AG08396 (cell line): Measurements from ENCODE around the gene PCIF1.

Experiments
- DNase-seq: peaks from one replicate; pipeline ENCODE4 v3.0.0; 2012; ENCODE audit warnings: low spot score, mixed read lengths

PCIF1 gene

DNA sequence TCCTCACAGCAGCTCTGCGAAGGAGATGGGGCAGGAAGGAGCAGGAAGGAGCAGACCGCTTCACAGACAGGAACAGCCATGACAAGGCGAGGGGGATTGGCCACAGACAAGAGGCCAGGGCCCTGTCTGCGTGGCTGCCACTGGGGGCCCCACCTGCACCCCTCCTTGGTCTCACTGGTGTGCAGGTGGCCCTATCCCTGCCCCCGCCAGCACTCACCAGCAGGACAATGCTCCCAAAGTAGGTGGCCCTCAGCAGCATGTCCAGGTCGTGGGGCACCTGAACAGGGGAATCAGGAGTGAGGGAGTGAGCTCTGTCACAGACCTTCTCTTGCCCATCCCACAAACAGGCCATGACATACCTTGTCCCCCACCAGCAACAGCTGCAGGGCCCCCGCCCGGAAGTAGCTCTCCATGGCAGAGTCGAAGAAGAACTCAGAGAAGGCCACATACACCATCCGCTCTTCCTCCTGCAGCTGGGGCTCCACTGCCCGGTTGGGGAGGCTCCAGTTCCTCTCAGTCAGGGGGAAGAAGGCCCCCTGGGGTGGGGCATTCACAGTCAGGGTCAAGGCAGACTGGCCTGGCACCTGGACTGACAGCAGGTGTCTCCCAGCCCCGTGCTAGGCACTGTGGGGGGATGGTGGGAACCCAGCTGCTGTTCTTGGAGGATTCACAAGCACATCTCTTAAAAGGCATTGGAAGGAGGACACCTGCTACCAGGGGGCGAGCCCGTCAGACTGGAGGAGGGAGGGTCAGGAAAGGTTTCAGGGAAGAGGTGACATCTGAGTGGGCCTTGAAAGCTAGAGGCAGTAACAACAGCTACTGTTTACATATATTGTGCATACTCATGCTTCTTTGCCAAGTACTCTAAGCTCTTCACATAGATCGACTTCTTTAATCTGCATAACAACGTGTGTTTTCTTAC lies 29.6 kb upstream of the PCIF1 start:
- no peak for DNase-seq

DNA sequence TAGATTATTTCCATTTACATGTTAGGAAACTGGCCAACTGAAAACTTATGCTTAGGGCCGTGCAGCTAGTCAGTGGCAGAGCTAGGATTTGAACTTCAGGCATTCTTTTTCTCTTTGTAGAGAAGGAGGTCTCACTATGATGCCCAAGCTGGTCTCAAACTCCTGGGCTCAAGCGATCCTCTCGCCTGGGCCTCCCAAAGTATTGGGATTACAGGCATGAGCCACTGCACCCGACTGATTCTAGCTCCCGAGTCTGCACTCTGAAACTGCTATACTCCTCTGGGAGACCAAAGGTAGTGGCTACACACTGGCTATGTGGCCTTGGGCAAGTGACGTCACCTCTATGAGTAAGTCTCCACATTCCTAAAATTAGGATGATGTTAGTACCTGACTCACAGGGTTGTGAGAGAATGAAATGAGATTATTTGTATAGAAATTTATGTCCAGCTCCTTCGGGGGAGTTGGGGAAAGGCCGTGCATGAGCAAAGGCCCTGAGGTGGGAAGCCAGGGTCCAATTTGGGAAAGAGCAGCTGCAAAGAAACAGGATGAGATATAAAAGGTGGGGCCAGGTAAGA lies 28.9 kb upstream of the PCIF1 start:
- peak; percentile 65 for DNase-seq

DNA sequence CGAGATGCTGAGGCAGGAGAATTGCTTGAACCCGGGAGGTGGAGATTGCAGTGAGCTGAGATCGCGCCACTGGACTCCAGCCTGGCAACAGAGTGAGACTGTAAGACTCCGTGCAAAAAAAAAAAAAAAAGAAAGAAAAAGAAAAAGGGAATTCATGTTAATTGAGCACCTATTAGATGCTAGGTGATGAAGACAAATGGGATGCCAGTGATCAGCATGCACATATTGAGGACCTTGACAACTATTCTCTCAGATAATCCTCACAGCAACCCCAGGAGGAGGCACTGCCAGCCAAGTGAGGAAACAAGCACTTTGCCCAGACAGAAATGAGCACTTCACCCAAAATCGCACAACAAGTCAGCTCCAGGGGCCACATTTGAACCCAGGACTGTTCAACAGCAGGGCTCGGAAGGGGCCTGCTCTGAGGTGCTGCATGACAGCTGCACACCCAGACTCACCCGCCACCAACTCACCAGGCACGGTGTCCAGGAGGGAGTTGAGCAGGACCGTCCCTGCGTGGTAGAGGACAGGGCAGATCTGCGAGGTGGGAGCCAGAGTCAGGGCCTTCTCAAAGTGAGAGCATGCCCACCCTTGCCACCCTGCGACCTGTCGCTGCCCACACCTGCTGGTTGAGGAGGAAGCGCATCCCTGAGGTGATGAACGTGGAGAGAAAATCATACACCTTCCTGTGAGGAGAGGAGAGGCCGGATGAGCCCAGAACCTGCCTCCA lies 27.1 kb upstream of the PCIF1 start:
- DNase-seq, result no peak

DNA sequence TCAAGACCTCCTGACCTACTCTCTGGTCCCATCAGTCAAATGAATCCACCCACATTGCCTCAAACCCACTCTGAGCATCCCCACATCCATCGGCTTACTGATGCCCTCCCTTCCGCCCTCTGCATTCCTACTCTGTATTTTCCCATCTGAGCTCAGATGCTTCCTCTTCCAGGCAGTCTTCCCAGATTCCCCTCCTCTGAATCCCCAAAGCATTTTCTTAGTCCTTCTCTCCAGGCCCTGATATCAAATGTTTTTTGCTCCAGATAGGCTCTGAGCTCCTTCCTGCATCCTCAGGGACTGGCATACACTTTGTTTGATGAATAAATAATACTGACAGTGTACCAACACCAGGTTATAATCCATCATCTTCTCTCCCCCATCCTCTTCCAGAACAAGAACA lies 26.4 kb upstream of the PCIF1 start:
- no peak for DNase-seq

DNA sequence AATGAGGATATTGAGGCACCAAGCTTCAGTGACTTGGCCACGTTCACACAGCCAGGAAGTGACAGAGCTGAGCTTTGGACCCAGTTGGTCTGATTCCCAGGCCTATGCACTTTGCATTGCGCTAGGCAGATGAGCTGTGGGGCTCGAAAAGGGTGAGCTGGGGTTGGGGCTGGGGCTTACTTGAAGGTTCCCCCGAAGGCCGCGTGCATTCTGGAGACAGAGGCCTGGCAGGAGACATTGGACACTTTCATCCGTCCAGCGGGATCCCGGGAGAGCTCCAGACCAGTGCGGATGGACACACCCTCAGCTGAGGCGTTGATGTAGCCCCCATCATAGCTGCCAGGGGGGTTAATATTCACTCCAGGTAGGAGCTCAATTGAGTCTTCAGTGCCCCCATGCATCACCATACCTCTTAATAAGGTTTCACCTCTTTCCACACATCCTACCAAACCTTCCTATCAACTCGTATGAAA lies 25.1 kb upstream of the PCIF1 start:
- DNase-seq, result no peak

DNA sequence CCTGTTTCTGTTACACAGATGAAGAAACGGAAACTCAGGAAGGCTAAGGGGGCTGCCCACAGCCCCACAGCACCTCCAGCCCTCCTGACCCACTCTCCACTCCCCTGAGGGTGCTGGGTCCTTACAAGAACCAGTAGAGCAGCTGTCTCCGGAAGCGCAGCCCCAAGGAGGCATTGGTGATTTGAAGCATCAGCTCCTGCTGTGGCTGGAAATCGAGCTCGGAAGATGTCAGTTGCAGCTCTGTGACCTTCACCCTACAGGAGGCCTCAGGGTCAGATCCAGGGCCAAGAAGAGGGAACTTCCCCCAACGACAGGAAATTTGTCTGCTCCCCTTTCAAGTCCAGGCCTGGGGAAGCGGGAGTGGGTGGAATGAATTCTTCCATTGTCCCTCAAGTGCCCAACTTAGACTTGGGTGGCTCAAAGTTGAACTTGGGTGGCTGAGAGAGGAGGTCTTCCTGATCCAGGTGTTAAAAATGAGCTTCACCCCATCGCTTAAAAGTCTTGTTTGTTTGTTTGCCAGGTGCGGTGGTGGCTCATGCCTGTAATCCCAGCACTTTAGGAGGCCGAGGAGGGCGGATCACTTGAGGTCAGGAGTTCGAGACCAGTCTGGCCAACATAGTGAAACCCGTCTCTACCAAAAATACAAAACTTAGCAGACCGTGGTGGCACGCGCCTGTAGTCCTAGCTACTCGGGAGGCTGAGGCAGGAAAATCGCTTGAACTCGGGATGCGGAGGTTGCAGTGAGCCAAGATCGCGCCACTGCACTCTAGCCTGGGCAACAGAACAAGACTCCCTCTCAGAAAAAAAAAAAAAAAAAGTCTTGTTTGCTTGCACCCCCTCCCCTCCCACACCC lies 24.4 kb upstream of the PCIF1 start:
- DNase-seq, result no peak

DNA sequence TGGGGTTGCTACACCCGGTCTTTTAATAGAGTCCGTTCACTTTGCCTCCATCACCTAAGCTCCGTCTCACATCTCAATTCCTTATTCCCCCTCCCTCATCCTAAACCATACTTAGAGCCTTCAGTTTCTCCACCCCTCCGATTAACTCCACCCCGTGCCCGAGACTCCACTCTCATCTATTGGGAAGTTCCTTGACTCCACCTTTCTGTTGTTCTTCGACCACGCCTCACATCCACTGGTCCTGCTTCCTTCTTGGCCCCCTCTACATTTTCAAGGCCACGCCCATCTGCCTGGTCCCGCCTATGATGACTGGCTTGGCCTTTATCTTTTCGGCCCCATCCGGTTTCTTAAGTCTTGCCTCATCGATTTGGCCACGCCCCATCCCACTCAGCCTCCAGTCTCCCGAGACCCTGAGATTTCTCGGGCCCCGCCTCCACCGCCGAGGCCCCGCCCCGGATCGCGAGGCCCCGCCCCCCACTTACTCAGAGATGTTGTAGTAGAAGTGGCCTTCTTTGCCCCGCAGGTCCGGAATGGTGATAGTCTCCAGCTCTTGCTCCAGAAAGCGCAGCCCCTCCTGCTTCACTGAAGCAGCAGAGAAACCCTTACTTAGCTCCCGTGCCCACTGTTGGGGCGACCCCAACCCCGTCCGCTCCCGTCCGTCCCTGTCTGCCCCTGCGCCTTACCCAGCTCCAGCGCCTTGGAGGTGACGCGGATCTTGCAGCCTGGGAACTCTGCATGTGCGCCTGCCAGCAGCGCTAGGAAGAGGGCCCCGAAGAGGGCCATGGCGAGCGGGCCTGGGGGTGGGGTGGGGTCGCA lies 23.6 kb upstream of the PCIF1 start:
- DNase-seq, result peak; percentile 97

DNA sequence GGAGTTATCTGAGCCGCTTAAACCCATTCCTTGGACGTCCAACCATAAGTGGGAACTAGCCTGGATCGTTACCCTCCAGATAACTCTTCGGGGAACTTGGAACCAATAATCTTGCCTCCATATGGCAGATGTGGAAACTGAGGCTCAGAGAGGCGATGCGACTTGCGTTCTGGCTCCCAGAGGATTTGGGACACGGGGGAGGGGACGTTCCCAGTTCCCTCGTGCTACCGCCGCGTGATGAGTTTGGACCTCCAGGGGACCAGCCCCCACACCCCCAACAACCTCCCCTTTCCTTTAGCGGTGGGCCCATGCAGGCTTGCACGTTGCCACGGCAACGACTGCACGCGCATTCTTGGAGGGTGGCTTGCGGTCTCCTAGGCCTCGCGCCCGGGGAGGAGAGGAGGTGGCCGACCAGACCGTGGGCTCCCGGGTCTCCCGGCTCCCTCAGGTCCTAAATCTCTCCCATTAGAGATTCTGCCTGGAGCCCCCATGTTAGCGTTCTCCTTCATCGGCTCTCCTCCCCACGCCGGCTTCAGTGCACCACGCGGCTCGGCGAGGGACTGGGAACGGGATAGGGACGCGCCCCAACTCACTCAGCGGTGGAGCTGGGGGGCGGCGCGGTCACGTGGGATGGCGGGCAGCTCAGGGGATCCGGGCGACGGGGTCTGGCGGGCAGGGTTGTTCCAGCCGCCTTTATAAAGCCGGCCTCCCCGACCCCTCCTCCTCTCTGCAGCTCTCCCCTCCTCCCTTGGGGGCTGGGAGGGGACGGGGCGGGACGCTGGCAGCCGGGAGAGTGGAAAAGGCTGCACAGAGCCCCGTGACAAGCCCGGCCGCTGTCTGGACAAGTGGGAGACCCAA lies 22.8 kb upstream of the PCIF1 start, which contains the start of gene PLTP:
Gene PLTP, minus strand, starts transcription at position 670 of the 858 bp plus-strand sequence. CDS start 703 bp downstream, outside the sequence.
- DNase-seq, result peak; percentile 59

DNA sequence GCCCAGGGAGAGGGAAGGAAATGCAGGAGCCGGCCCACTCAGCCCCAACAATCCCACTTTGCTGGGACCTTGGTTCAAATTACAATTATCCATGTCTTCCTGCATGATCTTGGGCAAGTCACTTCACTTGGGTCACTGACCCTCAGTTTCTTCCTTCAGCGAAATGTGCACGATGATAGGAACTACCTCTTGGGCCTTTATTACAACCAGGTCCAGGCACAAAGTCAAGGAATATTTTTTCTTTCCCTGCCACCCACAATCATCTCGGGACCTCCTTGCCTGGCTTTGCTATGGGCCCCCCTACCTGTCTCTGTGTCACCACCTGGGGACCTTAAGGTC lies 22.2 kb upstream of the PCIF1 start:
- no peak for DNase-seq

DNA sequence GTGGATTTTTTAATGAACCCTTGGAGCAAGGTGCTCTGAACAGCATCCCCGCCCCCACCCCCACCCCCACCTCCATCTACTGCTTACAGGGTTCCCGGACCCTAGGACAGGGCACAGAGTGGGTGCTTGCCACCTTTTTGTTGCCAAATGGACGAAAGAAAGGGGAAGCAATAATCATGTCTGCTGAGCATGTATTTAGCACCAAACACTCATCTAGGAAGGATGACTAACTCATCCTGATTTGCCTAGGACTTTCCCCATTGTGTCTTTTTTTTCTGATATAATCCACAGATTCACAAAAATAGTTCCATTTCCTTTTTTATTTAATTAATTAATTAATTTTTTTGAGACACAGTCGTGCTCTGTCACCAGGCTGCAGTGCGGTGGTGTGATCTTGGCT lies 21.4 kb upstream of the PCIF1 start:
- no peak for DNase-seq

DNA sequence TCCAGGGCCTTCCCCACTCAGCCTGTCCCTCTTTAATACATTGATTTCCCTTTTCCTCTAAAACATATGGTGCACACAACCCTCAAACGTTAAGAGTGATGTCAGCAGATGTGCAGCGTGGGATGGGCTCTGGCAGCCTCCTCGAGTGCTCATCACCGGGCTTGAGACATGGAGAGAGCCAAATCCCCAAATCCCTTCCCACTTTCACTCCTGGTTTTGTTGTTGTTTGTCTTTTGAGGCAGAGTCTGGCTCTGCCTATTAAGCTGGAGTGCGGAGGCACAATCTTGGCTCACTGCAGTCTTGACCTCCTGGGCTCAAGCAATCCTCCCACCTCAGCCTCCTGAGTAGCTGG lies 16.7 kb upstream of the PCIF1 start:
- DNase-seq, result no peak

DNA sequence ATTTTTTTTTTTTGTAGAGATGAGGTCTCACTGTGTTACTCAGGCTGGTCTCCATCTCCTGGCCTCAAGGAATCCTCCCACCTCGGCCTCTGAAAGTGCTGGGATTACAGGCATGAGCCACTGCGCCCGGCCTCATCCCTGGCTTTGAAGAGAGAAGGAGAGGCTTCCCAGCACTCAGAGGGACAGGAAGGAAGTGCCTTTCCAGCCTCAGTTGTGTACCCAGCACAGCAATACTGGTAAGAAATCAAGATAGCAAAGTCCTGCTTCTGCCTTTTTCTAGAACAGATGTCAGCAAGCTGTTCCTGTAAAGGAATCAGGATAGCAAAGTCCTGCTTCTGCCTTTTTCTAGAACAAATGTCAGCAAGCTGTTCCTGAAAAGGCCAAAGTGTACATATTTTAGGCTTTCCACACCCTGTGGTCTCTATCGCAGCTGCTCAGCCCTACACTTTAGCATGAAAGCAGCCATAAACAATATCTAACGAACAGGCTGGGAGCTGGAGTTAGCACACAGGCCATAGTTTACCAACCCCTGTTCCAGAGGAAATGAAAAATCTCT lies 16.2 kb upstream of the PCIF1 start:
- no peak for DNase-seq

DNA sequence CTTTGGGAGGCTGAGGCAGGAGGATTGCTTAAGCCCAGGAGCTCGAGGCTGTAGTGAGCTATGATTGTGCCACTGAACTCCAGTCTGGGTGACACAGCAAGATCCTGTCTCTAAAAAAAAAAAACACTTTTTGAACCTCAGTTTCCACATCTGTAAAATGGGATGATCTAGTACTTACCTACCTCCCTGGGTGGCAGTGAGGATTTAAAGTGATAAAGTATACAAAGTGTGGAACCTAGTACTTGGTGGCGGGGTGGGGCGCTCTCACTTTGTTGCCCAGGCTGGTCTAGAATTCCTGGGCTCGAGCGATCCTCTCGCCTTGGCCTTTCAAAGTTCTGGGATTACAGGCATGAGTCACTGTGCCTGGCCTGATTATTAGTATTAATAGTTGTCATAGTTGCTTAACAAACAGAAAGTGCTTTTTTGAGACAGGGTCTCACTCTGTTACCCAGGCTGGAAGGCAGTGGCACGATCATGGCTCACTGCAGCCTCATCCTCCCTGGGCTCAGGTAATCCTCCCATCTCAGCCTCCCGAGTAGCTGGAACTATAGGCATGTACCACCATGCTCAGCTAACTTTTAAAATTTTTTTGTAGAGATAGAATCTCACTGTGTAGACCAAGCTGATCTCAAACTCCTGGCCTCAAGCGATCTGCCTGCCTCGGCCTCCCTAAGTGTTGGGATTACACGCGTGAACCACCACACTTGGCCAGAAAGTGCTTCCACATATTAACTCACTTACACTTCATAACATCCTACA lies 15.5 kb upstream of the PCIF1 start:
- no peak for DNase-seq

DNA sequence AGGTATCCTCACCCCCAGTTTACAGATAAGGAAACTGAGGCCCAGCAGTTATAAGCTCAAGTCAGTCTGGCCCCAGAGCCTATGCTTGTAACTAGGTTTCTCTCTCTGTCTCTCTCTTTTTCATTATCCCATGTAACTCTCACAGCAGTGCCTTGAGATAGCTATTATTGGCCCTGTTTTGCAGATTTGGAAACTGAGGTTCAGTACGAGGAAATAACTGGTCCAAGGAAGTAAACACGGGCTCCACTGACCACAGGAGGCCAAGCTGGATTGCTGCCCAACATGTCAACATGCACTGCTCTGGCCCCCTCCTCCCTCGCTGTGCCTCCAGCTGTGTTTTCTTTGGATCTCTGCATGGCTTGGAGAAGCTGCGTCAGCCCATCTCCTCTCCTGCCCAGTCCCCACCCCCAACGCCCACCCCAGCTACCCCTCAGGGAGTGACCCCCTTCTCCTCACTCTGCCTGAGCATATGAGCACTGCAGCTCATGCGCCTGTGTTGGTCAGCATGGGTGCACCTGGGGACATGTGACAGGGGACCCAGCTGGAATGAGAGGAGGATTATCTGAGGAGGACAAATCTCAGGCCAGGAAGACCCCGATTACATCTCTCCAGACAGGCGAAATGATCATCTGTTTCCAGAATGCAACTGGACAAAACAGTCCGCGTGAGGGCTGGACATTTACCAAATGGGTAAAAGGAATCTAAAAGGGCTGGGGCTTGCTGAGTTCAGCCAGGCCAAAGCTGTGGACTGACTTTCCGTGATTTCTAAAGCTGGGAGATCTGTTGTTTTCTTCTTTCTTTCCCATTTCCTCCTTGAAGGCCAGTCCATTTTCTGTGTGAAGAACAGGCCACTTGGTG lies 14.7 kb upstream of the PCIF1 start:
- no peak for DNase-seq

DNA sequence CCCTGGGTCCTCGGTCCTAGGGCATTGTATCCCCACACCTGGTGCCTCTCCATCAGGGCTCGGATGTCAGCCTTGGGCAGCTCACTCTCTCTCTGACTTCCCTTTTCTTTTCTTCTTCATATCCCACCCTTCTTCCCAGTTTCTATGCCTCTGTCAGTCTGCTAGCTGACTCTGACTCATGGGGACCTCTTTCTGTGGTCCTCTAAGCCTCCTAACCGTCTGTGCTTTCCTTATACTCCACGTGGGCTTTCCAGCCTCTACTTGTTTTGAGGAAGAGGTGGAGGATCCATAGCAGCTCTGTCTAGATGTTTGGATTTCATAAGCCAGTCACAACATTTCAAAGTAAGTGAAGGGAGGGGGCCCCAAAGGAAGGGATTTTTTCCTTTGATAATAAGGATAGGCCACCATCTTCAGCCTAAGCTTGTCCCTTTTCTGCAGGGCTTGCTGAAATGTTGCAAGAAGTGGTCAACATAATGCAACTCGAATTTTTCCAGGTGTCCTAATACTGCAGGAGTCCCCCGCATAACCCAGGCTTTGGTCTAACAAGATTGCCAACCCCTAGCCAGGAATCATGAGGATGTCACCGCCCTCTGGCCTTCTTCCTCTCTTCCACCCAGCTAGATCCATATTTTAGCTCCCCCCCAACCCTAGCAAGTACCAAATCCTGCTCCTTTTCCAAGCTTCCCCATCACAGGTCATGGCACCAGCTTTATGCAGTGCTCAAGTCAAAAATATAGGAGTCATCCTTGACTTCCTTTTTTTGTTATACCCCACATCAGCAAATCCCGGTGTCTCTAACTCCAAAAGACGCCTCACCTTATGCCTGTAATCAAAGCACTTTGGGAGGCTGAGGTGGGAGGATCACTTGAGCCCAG lies 13.8 kb upstream of the PCIF1 start:
- no peak for DNase-seq

DNA sequence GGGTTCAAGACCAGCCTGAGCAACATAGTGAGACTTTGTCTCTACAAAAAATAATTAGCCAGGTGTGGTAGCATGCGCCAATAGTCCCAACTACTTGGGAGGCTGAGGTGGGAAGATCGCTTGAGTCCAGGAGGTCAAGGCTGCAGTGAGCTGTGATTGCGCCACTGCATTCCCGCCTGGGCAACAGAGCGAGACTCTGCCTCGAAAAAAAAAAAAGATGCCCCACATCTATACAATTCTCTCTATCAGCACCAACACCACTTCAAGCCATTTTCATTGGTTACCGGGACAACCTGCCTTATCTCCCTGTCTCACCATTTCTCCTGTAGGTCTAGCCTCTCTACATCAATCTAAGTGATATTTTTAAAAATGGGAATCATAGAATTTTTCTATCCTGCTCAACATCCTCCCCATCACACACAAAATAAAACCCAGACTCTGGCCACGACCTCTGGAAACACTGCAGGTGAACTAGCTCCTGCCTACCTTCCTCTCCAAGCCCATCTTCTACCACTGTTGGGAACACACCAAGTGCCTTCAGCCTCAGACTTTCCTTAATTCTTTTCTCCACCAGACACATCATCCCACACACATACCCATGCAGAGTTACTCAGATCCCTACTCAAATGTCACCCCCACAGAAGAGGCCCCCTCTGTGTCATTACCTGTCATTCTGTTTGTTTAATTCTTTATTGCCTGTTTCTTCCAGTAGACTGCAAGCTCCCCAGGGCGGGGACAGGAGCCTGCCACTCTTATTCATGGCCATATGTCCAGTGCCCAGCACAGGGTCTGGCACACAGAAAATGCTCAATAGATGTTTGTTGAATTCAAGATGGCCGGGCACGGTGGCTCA lies 12.9 kb upstream of the PCIF1 start:
- DNase-seq, result no peak
